HAP-1 (cell line): ENCODE measurements around the gene AKR1E2.

Experiments
- DNase-seq, 2 experiments: peaks; one replicate each; pipeline ENCODE4 v3.0.0-alpha.2; 2016 to 2020; ENCODE audit warnings: low spot score in 2 of 2
- H3K27me3 ChIP-seq: fragments of 250-450 bp; sonication (Bioruptor Pico); 2 replicates; pipeline ENCODE4 v1.5.1; 2020; ENCODE audit warnings: low read depth, mild to moderate bottlenecking, moderate library complexity
- H3K36me3 ChIP-seq: fragments of 250-450 bp; sonication (Bioruptor Pico); replicated peaks from 2 replicates; pipeline ENCODE4 v1.5.1; 2020; ENCODE audit warnings: mild to moderate bottlenecking
- H3K4me1 ChIP-seq: fragments of 250-450 bp; sonication (Bioruptor Pico); 2 replicates; pipeline ENCODE4 v1.5.1; 2020; ENCODE audit warnings: mild to moderate bottlenecking
- H3K4me3 ChIP-seq: fragments of 250-450 bp; sonication (Bioruptor Pico); 2 replicates; pipeline ENCODE4 v1.5.1; 2020; ENCODE audit warnings: mild to moderate bottlenecking, moderate library complexity
- H3K9me3 ChIP-seq: fragments of 250-450 bp; sonication (Bioruptor Pico); 2 replicates; pipeline ENCODE4 v1.5.1; 2020; ENCODE audit warnings: mild to moderate bottlenecking, moderate library complexity
- in situ Hi-C: fragments of 300-500 bp; cut with MboI; formaldehyde crosslinking; loops from 3 replicates; pipeline ENCODE4 v1.14.3; 2020; ENCODE audit warnings: low sequenced_read_pairs, inconsistent platforms, mixed read lengths

AKR1E2 gene

DNA sequence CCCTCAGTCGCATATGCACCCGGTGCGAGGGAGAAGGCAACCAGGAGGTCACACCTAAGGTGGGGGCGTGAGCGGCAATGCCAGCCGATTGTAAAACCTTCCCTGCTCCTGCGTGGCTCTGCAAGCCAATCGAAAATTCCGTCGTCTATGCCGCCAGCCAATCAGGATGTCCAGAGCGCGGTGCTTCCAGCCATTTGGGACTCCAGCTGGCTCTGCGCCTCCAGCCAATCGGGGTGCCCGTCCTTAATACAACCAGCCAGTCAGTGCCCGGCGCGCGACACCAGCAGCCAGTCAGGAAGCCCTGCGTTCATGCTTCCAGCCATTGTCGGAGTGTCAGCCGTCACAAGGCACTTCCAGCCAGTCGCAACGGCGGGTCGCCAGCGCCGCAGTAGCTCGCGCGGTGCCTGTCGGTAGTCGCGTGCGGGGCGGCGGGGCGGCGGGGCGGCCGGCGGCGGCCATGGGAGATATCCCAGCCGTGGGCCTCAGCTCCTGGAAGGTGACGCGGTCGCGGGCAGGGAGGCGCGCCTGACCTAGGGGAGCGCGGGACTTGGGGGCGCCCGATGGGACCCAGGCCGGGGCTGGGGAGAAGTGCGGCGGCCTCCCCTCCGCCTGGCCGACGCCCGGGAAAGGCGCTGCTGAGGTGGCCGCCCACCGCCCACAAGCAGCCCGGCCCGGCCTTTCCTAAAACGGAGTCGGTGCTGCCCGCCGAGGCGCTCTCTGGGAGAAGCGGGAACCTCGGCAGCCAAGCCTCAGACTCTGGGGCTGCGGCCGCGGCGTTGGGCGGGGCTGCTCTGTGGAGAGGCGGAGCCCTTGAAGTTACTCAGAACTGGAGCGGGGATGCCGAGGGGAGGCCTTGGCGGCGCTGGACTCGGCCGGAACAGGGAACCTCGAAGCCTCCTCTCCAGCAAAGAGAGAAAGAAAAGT lies at the start of gene AKR1E2:
Gene AKR1E2, plus strand, starts transcription at position 340 of the 924 bp plus-strand sequence. Its CDS starts 118 bp downstream, at position 458.
- peak; percentile 51 to 85 for DNase-seq
- in situ Hi-C loops: loop anchor here (10.0 to 25.0 kb wide), 2 partner anchors 561 to 799 kb away; no protein-coding TSS in a partner anchor
- H3K27me3 ChIP-seq: no peaks in the 10 kb centered on the region
- peaks cover 9% of the 10 kb centered on the region; the same call in 1 of the 2 replicates for H3K4me1 ChIP-seq
- peak within 1 kb of the TSS; percentile 21 for H3K4me3 ChIP-seq
- H3K9me3 ChIP-seq: no peaks in the 10 kb centered on the region
- no peaks in the 10 kb centered on the region for H3K36me3 ChIP-seq

DNA sequence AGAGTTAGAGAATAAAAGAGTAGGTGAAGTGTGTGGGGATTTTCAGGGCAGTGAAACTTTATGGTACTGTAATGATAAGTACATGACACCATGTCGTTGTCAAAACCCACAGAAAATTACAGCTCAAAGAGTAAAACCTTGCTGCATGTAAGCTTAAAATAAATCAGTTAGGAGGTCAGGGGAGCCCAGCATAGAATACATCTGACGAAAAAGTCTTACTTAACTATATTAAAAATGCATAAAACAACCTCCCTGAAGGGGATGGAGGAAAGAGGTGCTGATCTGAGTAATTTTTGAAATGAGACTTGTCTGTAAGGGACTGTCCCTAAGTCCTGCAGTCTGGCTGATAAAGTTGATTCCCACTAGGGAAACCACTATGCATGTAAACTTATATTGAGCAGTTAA lies 49.8 kb upstream of the AKR1E2 start:
- no peak for DNase-seq
- in situ Hi-C loops: no loop called here
- H3K27me3 ChIP-seq: peaks cover 5% of the 10 kb centered on the region; the same call in 1 of the 2 replicates
- no peaks in the 10 kb centered on the region for H3K36me3 ChIP-seq
- H3K4me3 ChIP-seq: no peak overlapping the region
- no peaks in the 10 kb centered on the region for H3K9me3 ChIP-seq
- H3K4me1 ChIP-seq: peaks cover 16% of the 10 kb centered on the region

DNA sequence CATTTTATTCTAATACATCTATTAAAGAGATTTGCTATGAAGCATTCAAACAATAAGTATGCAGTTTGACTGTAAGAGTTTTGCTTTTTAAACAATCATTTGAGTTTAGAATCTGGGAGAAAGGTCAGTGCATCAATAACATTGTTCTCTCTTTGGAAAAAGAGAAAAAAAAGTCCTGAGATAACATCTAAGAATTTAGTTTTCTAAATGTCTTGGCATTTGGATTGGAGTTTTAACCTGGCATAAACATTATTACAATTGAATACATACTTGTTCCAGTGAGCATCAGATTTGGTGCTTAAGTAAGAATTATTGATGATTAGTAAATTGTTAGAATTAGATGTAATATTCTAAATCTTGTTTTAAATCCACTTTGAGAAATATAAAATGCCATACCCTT lies 47.2 kb upstream of the AKR1E2 start:
- no peak overlapping the region for H3K4me3 ChIP-seq
- no peak for DNase-seq
- H3K27me3 ChIP-seq: no peaks in the 10 kb centered on the region
- in situ Hi-C loops: no loop called here
- peaks cover 22% of the 10 kb centered on the region for H3K4me1 ChIP-seq
- no peaks in the 10 kb centered on the region for H3K36me3 ChIP-seq
- no peaks in the 10 kb centered on the region for H3K9me3 ChIP-seq

DNA sequence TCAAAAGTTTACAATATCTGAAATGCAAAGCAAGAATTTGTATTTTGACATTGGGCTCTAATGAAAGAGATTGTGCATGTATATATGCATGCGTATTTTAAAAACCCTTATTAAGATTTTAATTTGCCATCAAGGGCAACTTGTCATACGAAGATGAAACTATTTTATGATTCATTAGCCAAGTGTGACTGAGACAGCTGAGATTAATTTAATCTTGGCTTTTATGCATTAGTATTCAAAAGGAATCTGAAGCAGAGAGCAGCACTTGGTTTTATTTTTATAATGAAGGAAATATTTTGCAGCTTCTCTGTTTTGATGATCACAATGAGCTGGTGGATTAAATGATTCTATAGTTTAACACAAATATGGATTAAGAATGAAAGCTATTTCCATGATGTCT lies 45.9 kb upstream of the AKR1E2 start:
- Histone ChIP-seq H3K9me3 (no peaks in the 10 kb centered on the region), H3K4me3 (no peak overlapping the region)
- in situ Hi-C loops: no loop called here

DNA sequence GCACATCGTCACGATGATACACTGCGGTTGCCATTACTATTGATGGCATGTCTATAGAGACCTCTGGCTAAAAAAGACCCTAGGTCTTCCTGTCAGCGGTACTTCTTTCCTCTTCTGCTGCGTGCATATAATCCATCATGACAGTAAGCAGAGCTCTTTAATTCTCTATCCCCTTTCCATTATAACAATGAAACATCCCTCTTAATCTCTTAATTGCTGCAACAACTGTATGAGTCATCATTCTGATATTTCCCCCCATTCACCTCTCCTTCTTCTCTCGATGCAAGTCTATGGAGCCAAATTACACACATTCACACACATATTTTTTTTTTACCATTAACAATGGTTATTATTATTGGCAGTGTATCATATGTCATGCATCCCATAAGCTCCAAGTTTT lies 45.2 kb upstream of the AKR1E2 start:
- no peak overlapping the region for H3K4me3 ChIP-seq
- peaks cover 22% of the 10 kb centered on the region for H3K4me1 ChIP-seq
- H3K36me3 ChIP-seq: no peaks in the 10 kb centered on the region
- in situ Hi-C loops: no loop called here
- no peaks in the 10 kb centered on the region for H3K9me3 ChIP-seq
- no peaks in the 10 kb centered on the region; the same call in 1 of the 2 replicates for H3K27me3 ChIP-seq
- DNase-seq: peak; percentile 11 to 87

More for the DNA sequence above, 45.9 kb upstream of the AKR1E2 start:
- DNase-seq: no peak
- H3K27me3 ChIP-seq: no peaks in the 10 kb centered on the region; the same call in 1 of the 2 replicates
- peaks cover 22% of the 10 kb centered on the region for H3K4me1 ChIP-seq
- no peaks in the 10 kb centered on the region for H3K36me3 ChIP-seq

- in situ Hi-C loops: no loop called here
- Histone ChIP-seq H3K4me1 (peaks cover 22% of the 10 kb centered on the region), H3K36me3 (no peaks in the 10 kb centered on the region), H3K27me3 (no peaks in the 10 kb centered on the region; the same call in 1 of the 2 replicates), H3K9me3 (no peaks in the 10 kb centered on the region), H3K4me3 (no peak overlapping the region)
- DNase-seq: no peak
These were observed 44.1 kb upstream of the AKR1E2 start for GRCh38 chr10:4781955-4782354.

DNA sequence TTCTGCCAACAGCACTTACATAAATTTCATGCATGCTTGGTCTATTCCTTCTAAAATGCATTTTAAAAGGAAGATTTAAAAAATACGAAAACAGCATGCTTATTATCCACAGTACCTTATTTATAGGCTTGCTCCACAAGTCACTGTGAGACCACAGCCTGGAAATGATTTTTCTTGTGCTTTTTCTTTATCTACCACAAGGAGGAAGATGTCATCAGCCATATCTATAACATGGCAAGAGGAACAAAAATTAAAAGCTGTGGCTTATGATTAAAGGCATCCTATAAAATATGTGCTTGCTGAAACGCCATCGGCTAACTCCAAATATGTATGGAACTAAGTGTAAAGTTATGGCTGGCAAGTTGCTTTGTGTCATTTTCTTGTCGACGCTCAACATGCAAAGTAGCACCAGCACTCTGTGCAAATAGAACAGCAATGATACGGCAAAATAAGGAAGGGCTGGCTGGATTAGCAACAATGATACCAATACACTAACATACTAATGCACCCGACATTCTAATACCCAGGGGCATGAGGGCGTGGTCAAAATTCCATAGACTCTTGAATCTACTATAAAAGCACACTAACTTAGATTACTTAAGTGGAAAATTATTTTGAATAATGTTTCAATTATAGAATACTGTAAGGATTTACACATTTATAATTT lies 41.2 kb upstream of the AKR1E2 start:
- peak in 1 of 2 experiments; percentile 9 for DNase-seq
- no peaks in the 10 kb centered on the region for H3K9me3 ChIP-seq
- peaks cover 18% of the 10 kb centered on the region for H3K4me1 ChIP-seq
- no peak overlapping the region for H3K4me3 ChIP-seq
- peaks cover 3% of the 10 kb centered on the region for H3K27me3 ChIP-seq
- H3K36me3 ChIP-seq: no peaks in the 10 kb centered on the region
- in situ Hi-C loops: no loop called here

- H3K27me3 ChIP-seq: peaks cover 8% of the 10 kb centered on the region
- peaks cover 6% of the 10 kb centered on the region for H3K4me1 ChIP-seq
- H3K4me3 ChIP-seq: no peak overlapping the region
- in situ Hi-C loops: no loop called here
- H3K36me3 ChIP-seq: no peaks in the 10 kb centered on the region
- H3K9me3 ChIP-seq: no peaks in the 10 kb centered on the region
- DNase-seq: no peak
These were observed 39.8 kb upstream of the AKR1E2 start for GRCh38 chr10:4786043-4786839.

- H3K4me1 ChIP-seq: no peaks in the 10 kb centered on the region; the same call in 1 of the 2 replicates
- in situ Hi-C loops: no loop called here
- H3K9me3 ChIP-seq: no peaks in the 10 kb centered on the region
- H3K27me3 ChIP-seq: peaks cover 8% of the 10 kb centered on the region; the same call in 1 of the 2 replicates
- H3K4me3 ChIP-seq: no peak overlapping the region
- H3K36me3 ChIP-seq: no peaks in the 10 kb centered on the region
- DNase-seq: no peak
These were observed 36.0 kb upstream of the AKR1E2 start for GRCh38 chr10:4790045-4790444.

DNA sequence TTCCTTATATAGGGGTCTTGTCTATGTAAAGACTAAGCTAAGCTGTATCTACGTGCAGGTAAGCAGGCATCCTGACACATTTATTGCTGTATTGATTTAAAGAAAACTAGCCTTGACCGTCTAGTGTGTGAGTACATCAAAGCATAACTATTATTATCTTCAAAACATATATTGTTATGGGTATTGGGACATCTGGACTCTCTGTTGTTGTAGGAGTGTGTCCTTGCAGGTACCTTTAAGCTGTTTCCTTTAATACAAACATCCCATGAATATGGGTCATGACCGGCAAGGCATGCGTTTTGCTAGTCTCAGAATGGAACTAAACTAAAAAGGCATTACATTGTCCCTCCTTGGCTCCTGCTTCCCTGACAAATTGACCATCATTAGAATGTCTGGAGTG lies 35.1 kb upstream of the AKR1E2 start:
- no peak for DNase-seq
- in situ Hi-C loops: no loop called here

DNA sequence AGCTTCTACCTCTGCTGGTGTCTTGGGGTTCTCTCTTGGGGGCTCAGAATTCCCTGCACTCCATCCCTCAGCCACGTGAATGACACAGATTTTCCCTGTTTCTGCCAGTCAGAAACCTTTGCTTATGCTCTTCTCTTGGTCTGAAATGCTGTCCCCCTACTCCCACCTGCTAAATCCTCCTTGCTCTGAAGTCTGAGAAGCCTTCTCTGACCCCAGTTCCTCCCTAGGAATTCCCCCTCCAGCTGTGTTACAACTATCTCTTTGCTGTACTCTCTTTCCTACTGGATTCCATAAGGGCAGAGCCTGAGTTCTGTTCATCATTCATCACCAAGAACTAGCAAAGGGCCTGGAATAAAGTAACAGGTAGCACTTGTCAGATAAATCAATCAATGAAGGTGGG lies 33.6 kb upstream of the AKR1E2 start:
- H3K4me3 ChIP-seq: no peak overlapping the region
- H3K4me1 ChIP-seq: no peaks in the 10 kb centered on the region; the same call in 1 of the 2 replicates
- H3K9me3 ChIP-seq: no peaks in the 10 kb centered on the region
- in situ Hi-C loops: no loop called here
- peaks cover 8% of the 10 kb centered on the region; the same call in 1 of the 2 replicates for H3K27me3 ChIP-seq
- DNase-seq: no peak
- no peaks in the 10 kb centered on the region for H3K36me3 ChIP-seq

More for the DNA sequence above, 35.1 kb upstream of the AKR1E2 start:
- peaks cover 8% of the 10 kb centered on the region; the same call in 1 of the 2 replicates for H3K27me3 ChIP-seq
- H3K9me3 ChIP-seq: no peaks in the 10 kb centered on the region
- no peak overlapping the region for H3K4me3 ChIP-seq
- H3K36me3 ChIP-seq: no peaks in the 10 kb centered on the region
- H3K4me1 ChIP-seq: no peaks in the 10 kb centered on the region; the same call in 1 of the 2 replicates

DNA sequence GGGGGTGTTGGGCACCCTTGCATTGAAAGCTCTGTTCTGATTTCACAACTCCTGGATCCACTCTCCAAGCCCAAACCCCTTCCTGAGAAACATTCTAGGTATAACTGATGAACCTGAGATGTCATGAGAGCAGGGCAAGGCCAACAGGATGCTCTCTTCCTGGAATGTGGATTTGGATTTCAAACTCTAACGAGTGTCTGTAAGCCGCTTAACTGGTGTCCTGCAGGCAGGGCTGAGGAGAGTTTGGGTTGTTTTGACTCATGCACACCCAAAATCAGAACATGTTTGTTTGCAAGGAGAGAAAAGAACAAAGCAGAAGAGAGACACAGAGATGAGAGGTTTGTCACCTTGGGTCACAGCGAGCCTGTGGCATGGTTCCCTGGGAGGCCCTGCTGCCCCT lies 24.6 kb upstream of the AKR1E2 start:
- DNase-seq: no peak
- H3K36me3 ChIP-seq: no peaks in the 10 kb centered on the region
- H3K27me3 ChIP-seq: no peaks in the 10 kb centered on the region
- in situ Hi-C loops: no loop called here
- H3K9me3 ChIP-seq: no peaks in the 10 kb centered on the region
- no peaks in the 10 kb centered on the region for H3K4me1 ChIP-seq
- H3K4me3 ChIP-seq: no peak overlapping the region

DNA sequence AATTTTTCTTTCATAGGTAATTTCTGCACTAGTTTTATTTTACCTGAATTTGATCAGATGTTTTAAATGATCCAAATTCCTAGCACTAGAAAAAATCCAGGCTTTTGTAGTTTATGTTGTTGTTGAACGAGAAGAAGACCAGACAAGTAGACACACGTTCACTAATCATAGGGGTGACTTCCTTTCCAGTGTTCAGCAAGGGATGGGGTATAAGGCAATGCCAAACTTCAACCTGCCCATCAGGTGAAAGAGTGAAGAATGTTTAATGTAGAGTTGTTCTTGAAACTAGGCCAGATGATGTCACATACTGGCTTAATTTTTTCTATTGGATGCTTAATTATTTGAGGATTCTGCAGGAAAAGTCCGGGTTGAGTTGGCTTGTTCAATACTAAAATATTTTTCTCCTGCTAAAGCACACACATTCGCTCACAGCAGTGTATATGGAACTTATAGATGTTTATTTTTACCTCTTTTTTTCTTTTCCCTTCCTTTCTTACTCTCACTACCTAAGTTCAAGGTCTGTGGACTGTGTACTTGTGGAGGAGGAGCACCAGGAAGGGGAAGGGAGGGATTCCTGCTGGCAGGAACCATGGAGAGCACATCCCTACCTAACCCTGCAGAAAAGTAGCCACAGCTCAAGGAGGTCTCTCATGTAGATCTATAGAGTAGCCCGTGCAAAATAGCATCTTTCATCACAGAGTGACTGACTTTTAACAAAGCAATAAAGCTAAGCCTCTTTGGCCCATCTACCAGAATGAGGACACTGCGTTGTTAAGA lies 23.1 kb upstream of the AKR1E2 start:
- H3K4me1 ChIP-seq: no peaks in the 10 kb centered on the region
- in situ Hi-C loops: no loop called here
- no peak for DNase-seq
- H3K4me3 ChIP-seq: no peak overlapping the region
- no peaks in the 10 kb centered on the region for H3K9me3 ChIP-seq
- H3K36me3 ChIP-seq: no peaks in the 10 kb centered on the region
- H3K27me3 ChIP-seq: no peaks in the 10 kb centered on the region
